Tibial nerve (tissue), 4 donors: Measurements from ENCODE around the gene TUT4. TPM values are rescaled to one million over a fixed set of nuclear protein-coding genes. Genes with fewer than 3 reads are reported as not detected.

ENCODE experiments used
- DNase-seq, 2 donors: peaks; one replicate each; pipeline ENCODE4 v3.0.0-alpha.2; 2019; ENCODE audit warnings: low spot score in 2 of 2
- H3K27ac ChIP-seq, 4 donors: fragments of 200-600 bp; sonication (generic) in 3 of 4; one replicate each; pipeline ENCODE4 v1.5.1; 2017 to 2019; ENCODE audit warnings: mild to moderate bottlenecking in 1 of 4
- H3K27me3 ChIP-seq, 2 donors: fragments of 200-600 bp; sonication (generic) in 1 of 2; one replicate each; pipeline versions ENCODE4 v1.5.1 to v1.6.0; 2017 to 2019
- H3K36me3 ChIP-seq, 3 donors: fragments of 200-600 bp; sonication (generic); one replicate each; pipeline ENCODE4 v1.5.1; 2018 to 2019
- H3K4me1 ChIP-seq, 4 donors: fragments of 200-600 bp; sonication (generic) in 3 of 4; one replicate each; pipeline ENCODE4 v1.5.1; 2017 to 2019
- H3K4me3 ChIP-seq, 4 donors: fragments of 200-600 bp; sonication (generic) in 3 of 4; one replicate each; pipeline ENCODE4 v1.5.1; 2017 to 2019; ENCODE audit warnings: mild to moderate bottlenecking in 1 of 4, moderate library complexity in 1 of 4
- H3K9me3 ChIP-seq, 4 donors: fragments of 200-600 bp; sonication (generic) in 3 of 4; one replicate each; pipeline ENCODE4 v1.5.1; 2017 to 2019
- CTCF ChIP-seq, 5 experiments: fragments of 200-600 bp in 3 of 5; fragments of 450-650 bp in 2 of 5; sonication (generic) in 3 of 5; IDR thresholded peaks; one replicate each; pipeline ENCODE4 v1.5.1; 2016 to 2019; ENCODE audit warnings: antibody characterized with exemption in 5 of 5, mild to moderate bottlenecking in 3 of 5, moderate library complexity in 2 of 5
- EP300 ChIP-seq, 2 donors: sonication (generic); formaldehyde crosslinking; IDR thresholded peaks; one replicate each; pipeline ENCODE4 v1.6.1; 2017; ENCODE audit warnings: antibody characterized with exemption in 2 of 2, mild to moderate bottlenecking in 1 of 2
- POLR2A ChIP-seq, 2 donors: fragments of 450-650 bp; IDR thresholded peaks; one replicate each; pipeline ENCODE4 v1.6.1; 2017; ENCODE audit warnings: antibody characterized with exemption in 2 of 2, mild to moderate bottlenecking in 2 of 2, moderate library complexity in 2 of 2
- WGBS, 2 donors: methylation state at CpG; one replicate each; pipeline ENCODE4 v1.1.5; 2018; 5-methylcytosine and 5-hydroxymethylcytosine counted together
- total RNA-seq, 4 donors: library from RNA; depleted of rRNA; stranded (reverse); fragments of >200 nt; gene quantifications; one replicate each; pipeline ENCODE4 v1.1.0, GENCODE V29; 2016

Gene TUT4
- total RNA-seq, 4 donors from 2014 or later, result 78.1 to 127 (median 82.3) TPM

GRCh38 chr1:52549267-52549666 is 3.6 kb downstream of the TUT4 start:
- H3K4me3 ChIP-seq, result no peak overlapping the region

GRCh38 chr1:52546852-52547251 is 6.0 kb downstream of the TUT4 start:
- Histone ChIP-seq H3K4me1 (peaks cover 0 to 19% (median 8%) of the 10 kb centered on the region in 4 donors), H3K27ac (no peak overlapping the region), H3K4me3 (no peak overlapping the region), H3K36me3 (peaks cover 0 to 21% (median 0%) of the 10 kb centered on the region in 3 donors), H3K9me3 (peaks cover 0 to 27% (median 0%) of the 10 kb centered on the region in 4 donors), H3K27me3 (no peaks in the 10 kb centered on the region)
- TF ChIP-seq EP300 (IDR thresholded peaks at IDR 0.05) (no peak), CTCF (IDR thresholded peaks at IDR 0.05) (no peak), POLR2A (IDR thresholded peaks at IDR 0.05) (no peak)
- no peak for DNase-seq
- WGBS, 2 donors, result 96 to 97% methylated on average over 5 of the region's 5 CpGs

More at GRCh38 chr1:52549267-52549666, 3.6 kb downstream of the TUT4 start:
- Histone ChIP-seq H3K27me3 (no peaks in the 10 kb centered on the region), H3K36me3 (no peaks in the 10 kb centered on the region), H3K4me1 (peaks cover 0 to 25% (median 8%) of the 10 kb centered on the region in 4 donors), H3K9me3 (peaks cover 0 to 4% (median 0%) of the 10 kb centered on the region in 4 donors), H3K27ac (no peak overlapping the region)
- TF ChIP-seq EP300 (IDR thresholded peaks at IDR 0.05) (no peak), POLR2A (IDR thresholded peaks at IDR 0.05) (no peak), CTCF (IDR thresholded peaks at IDR 0.05) (no peak)
- no peak for DNase-seq

- Histone ChIP-seq H3K27me3 (no peaks in the 10 kb centered on the region), H3K4me3 (no peak overlapping the region), H3K9me3 (peaks cover 0 to 42% (median 4%) of the 10 kb centered on the region in 4 donors), H3K27ac (no peak overlapping the region), H3K4me1 (peaks cover 0 to 8% (median 0%) of the 10 kb centered on the region in 4 donors), H3K36me3 (peaks cover 0 to 27% (median 0%) of the 10 kb centered on the region in 3 donors)
- 95 to 96% methylated on average over 8 of the region's 8 CpGs for WGBS, 2 donors
- DNase-seq, result no peak
- TF ChIP-seq EP300 (IDR thresholded peaks at IDR 0.05), result no peak
- TF ChIP-seq CTCF (IDR thresholded peaks at IDR 0.05), result no peak
- TF ChIP-seq POLR2A (IDR thresholded peaks at IDR 0.05), result no peak
Measured at GRCh38 chr1:52544665-52545525, 8.0 kb downstream of the TUT4 start.

GRCh38 chr1:52542085-52542688 is 10.7 kb downstream of the TUT4 start:
- H3K27ac ChIP-seq, result no peak overlapping the region
- H3K36me3 ChIP-seq, result peaks cover 0 to 38% (median 0%) of the 10 kb centered on the region in 3 donors

More at GRCh38 chr1:52542085-52542688, 10.7 kb downstream of the TUT4 start:
- 96 to 98% methylated on average over 5 of the region's 5 CpGs for WGBS, 2 donors
- Histone ChIP-seq H3K9me3 (peaks cover 0 to 42% (median 4%) of the 10 kb centered on the region in 4 donors), H3K4me3 (no peak overlapping the region), H3K27me3 (no peaks in the 10 kb centered on the region), H3K4me1 (no peaks in the 10 kb centered on the region)
- TF ChIP-seq POLR2A (IDR thresholded peaks at IDR 0.05) (no peak), CTCF (IDR thresholded peaks at IDR 0.05) (no peak), EP300 (IDR thresholded peaks at IDR 0.05) (no peak)
- DNase-seq, result no peak
